ENCODE data around the gene GARIN5B.

DNA sequence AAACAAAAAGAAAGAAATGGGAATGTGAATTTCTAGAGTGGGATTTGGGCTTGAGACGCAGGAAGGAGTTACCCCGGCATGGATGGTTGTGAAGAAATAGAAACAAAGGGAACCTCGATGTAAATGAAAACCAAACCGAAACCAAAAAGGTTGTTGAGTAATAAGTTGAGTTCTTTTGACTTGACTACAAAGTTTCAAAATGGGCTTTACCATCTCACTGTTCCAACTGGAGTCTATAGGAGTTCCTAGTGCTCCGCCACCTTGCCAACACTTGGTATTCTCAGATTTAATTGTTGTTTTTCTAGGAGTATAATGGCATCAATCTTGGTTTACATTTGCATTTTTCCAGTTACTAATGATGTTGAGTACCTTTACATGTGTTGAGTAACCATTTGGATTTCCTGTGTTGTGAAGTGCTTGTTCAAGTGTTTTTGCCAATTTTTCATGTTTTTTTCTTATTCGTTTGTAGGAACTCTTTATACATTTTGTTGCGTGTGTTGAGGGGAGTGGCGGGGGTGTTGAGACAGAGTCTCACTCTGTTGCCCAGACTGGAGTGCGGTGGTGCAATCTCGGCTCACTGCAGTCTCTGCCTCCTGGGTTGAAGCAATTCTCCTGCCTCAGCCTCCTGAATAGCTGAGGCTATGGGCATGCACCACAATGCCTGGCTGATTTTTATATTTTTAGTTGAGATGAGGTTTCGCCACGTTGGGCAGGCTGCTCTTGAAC, 35.3 kb upstream of the GARIN5B start:
- TF ChIP-seq POLR2AphosphoS5 (IDR thresholded peaks at IDR 0.05; ENCODE audit: low read depth) (no peak), CTCF (conservative IDR thresholded peaks at IDR 0.05; ENCODE audit: low read depth in 2 of 2) (no peak), EZH2 (IDR thresholded peaks at IDR 0.05; ENCODE audit: low read depth, unreplicated experiment) (no peak), STAT1 (IDR thresholded peaks at IDR 0.05; ENCODE audit: unreplicated experiment) (no peak), CREB1 (CRISPR knock-in tag; IDR thresholded peaks at IDR 0.05; ENCODE audit: low read depth) (no peak), EZH2phosphoT487 (IDR thresholded peaks at IDR 0.05; ENCODE audit: unreplicated experiment) (no peak), JUNB (IDR thresholded peaks at IDR 0.05; ENCODE audit: unreplicated experiment) (no peak), NANOG (IDR thresholded peaks at IDR 0.05; ENCODE audit: borderline replicate concordance) (no peak), ZNF331 (CRISPR knock-in tag; IDR thresholded peaks at IDR 0.05; ENCODE audit: low read depth) (no peak), REST (IDR thresholded peaks at IDR 0.05; ENCODE audit: unreplicated experiment) (no peak), ZNF114 (CRISPR knock-in tag; IDR thresholded peaks at IDR 0.05) (no peak)
- TF ChIP-seq, protein P1, sequence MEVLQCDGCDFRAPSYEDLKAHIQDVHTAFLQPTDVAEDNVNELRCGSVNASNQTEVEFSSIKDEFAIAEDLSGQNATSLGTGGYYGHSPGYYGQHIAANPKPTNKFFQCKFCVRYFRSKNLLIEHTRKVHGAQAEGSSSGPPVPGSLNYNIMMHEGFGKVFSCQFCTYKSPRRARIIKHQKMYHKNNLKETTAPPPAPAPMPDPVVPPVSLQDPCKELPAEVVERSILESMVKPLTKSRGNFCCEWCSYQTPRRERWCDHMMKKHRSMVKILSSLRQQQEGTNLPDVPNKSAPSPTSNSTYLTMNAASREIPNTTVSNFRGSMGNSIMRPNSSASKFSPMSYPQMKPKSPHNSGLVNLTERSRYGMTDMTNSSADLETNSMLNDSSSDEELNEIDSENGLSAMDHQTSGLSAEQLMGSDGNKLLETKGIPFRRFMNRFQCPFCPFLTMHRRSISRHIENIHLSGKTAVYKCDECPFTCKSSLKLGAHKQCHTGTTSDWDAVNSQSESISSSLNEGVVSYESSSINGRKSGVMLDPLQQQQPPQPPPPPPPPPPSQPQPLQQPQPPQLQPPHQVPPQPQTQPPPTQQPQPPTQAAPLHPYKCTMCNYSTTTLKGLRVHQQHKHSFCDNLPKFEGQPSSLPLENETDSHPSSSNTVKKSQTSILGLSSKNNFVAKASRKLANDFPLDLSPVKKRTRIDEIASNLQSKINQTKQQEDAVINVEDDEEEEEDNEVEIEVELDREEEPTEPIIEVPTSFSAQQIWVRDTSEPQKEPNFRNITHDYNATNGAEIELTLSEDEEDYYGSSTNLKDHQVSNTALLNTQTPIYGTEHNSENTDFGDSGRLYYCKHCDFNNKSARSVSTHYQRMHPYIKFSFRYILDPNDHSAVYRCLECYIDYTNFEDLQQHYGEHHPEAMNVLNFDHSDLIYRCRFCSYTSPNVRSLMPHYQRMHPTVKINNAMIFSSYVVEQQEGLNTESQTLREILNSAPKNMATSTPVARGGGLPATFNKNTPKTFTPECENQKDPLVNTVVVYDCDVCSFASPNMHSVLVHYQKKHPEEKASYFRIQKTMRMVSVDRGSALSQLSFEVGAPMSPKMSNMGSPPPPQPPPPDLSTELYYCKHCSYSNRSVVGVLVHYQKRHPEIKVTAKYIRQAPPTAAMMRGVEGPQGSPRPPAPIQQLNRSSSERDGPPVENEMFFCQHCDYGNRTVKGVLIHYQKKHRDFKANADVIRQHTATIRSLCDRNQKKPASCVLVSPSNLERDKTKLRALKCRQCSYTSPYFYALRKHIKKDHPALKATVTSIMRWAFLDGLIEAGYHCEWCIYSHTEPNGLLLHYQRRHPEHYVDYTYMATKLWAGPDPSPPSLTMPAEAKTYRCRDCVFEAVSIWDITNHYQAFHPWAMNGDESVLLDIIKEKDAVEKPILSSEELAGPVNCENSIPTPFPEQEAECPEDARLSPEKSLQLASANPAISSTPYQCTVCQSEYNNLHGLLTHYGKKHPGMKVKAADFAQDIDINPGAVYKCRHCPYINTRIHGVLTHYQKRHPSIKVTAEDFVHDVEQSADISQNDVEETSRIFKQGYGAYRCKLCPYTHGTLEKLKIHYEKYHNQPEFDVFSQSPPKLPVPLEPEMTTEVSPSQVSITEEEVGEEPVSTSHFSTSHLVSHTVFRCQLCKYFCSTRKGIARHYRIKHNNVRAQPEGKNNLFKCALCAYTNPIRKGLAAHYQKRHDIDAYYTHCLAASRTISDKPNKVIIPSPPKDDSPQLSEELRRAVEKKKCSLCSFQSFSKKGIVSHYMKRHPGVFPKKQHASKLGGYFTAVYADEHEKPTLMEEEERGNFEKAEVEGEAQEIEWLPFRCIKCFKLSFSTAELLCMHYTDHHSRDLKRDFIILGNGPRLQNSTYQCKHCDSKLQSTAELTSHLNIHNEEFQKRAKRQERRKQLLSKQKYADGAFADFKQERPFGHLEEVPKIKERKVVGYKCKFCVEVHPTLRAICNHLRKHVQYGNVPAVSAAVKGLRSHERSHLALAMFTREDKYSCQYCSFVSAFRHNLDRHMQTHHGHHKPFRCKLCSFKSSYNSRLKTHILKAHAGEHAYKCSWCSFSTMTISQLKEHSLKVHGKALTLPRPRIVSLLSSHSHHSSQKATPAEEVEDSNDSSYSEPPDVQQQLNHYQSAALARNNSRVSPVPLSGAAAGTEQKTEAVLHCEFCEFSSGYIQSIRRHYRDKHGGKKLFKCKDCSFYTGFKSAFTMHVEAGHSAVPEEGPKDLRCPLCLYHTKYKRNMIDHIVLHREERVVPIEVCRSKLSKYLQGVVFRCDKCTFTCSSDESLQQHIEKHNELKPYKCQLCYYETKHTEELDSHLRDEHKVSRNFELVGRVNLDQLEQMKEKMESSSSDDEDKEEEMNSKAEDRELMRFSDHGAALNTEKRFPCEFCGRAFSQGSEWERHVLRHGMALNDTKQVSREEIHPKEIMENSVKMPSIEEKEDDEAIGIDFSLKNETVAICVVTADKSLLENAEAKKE (CRISPR knock-in tag; IDR thresholded peaks at IDR 0.05), result no peak
